WTC11 (cell line): ENCODE results near the gene KBTBD3. TPM values are rescaled to one million over a fixed set of nuclear protein-coding genes. Genes with fewer than 3 reads are reported as not detected.

ENCODE experiments used
- ATAC-seq: fragments of 200-7000 bp; cut with Tn5 transposase; 2 replicates; pipeline ENCODE4 v1.10.0; 2021; ENCODE audit warnings: mild to moderate bottlenecking, moderate library complexity
- CTCF ChIA-PET: fragments of 300-600 bp; sonication (Branson Sonifier 250); formaldehyde crosslinking; loops from one replicate; lab custom pipeline; 2021; ENCODE audit warnings: antibody characterized with exemption; lab: Charles Lee
- POLR2A ChIA-PET: fragments of 350-600 bp; sonication (Branson Sonifier 250); formaldehyde crosslinking; loops from one replicate; lab custom pipeline; 2021; ENCODE audit warnings: antibody characterized with exemption; lab: Charles Lee
- DNase-seq: peaks from one replicate; pipeline ENCODE4 v3.0.0; 2021; ENCODE audit warnings: low spot score
- H3K27ac Mint-ChIP-seq: 2 replicates; pipeline ENCODE4 v1.8.0; 2021; ENCODE audit warnings: mixed read lengths
- H3K27me3 Mint-ChIP-seq: 2 replicates; pipeline ENCODE4 v1.8.0; 2021; ENCODE audit warnings: low read depth, mild to moderate bottlenecking, moderate library complexity, mixed read lengths
- H3K36me3 Mint-ChIP-seq: 2 replicates; pipeline ENCODE4 v1.8.0; 2021; ENCODE audit warnings: mixed read lengths
- H3K4me1 Mint-ChIP-seq: 2 replicates; pipeline ENCODE4 v1.8.0; 2022; ENCODE audit warnings: mixed read lengths
- H3K4me3 Mint-ChIP-seq: 2 replicates; pipeline ENCODE4 v1.8.0; 2021; ENCODE audit warnings: mild to moderate bottlenecking, moderate library complexity, mixed read lengths
- H3K9me3 Mint-ChIP-seq: 2 replicates; pipeline ENCODE4 v1.8.0; 2021; ENCODE audit warnings: mixed read lengths
- ATF3 ChIP-seq: sonication (generic); formaldehyde crosslinking; conservative IDR thresholded peaks from 2 replicates; pipeline ENCODE4 v1.8.1; 2022; ENCODE audit warnings: mild to moderate bottlenecking, missing genetic modification reagents
- ATF6 ChIP-seq: sonication (generic); formaldehyde crosslinking; IDR thresholded peaks from 2 replicates; pipeline ENCODE4 v1.8.1; 2023; ENCODE audit warnings: mild to moderate bottlenecking, missing genetic modification reagents
- CREM ChIP-seq: sonication (generic); formaldehyde crosslinking; IDR thresholded peaks from 2 replicates; pipeline ENCODE4 v1.8.1; 2022; ENCODE audit warnings: mild to moderate bottlenecking, missing genetic modification reagents, moderate library complexity
- CTCF ChIP-seq: fragments of 200-600 bp; IDR thresholded peaks from 2 replicates; pipeline ENCODE4 v1.8.0; 2022; ENCODE audit warnings: antibody characterized with exemption
- E2F4 ChIP-seq: sonication (generic); formaldehyde crosslinking; IDR thresholded peaks from 2 replicates; pipeline ENCODE4 v1.8.1; 2022; ENCODE audit warnings: low read depth, mild to moderate bottlenecking, moderate library complexity, missing genetic modification reagents, borderline replicate concordance
- E2F5 ChIP-seq: sonication (generic); formaldehyde crosslinking; IDR thresholded peaks from 2 replicates; pipeline ENCODE4 v1.8.1; 2022; ENCODE audit warnings: mild to moderate bottlenecking, moderate library complexity, missing genetic modification reagents
- ELF4 ChIP-seq: sonication (generic); formaldehyde crosslinking; IDR thresholded peaks from 2 replicates; pipeline ENCODE4 v1.8.1; 2022; ENCODE audit warnings: low read depth, mild to moderate bottlenecking, moderate library complexity, missing genetic modification reagents
- FOXK1 ChIP-seq: sonication (generic); formaldehyde crosslinking; IDR thresholded peaks from 2 replicates; pipeline ENCODE4 v1.8.0; 2022; ENCODE audit warnings: mild to moderate bottlenecking, moderate library complexity, missing genetic modification reagents
- MYBL2 ChIP-seq: sonication (generic); formaldehyde crosslinking; IDR thresholded peaks from 2 replicates; pipeline ENCODE4 v1.8.1; 2023; ENCODE audit warnings: mild to moderate bottlenecking, moderate library complexity, missing genetic modification reagents
- NFATC4 ChIP-seq: fragments of 250-450 bp; sonication (Bioruptor Pico); IDR thresholded peaks from 2 replicates; pipeline ENCODE4 v1.9.0; 2021; ENCODE audit warnings: mild to moderate bottlenecking
- NFYB ChIP-seq: sonication (generic); formaldehyde crosslinking; conservative IDR thresholded peaks from 2 replicates; pipeline ENCODE4 v1.8.0; 2022; ENCODE audit warnings: low read depth, missing genetic modification reagents
- NR2C2 ChIP-seq: sonication (generic); formaldehyde crosslinking; IDR thresholded peaks from 2 replicates; pipeline ENCODE4 v1.8.0; 2022; ENCODE audit warnings: mild to moderate bottlenecking, missing genetic modification reagents
- SMAD4 ChIP-seq: sonication (generic); formaldehyde crosslinking; IDR thresholded peaks from 2 replicates; pipeline ENCODE4 v1.8.0; 2022; ENCODE audit warnings: mild to moderate bottlenecking, missing genetic modification reagents
- TP53 ChIP-seq: sonication (generic); formaldehyde crosslinking; IDR thresholded peaks from 2 replicates; pipeline ENCODE4 v1.8.1; 2023; ENCODE audit warnings: mild to moderate bottlenecking, missing genetic modification reagents
- ZNF219 ChIP-seq: sonication (generic); formaldehyde crosslinking; IDR thresholded peaks from 2 replicates; pipeline ENCODE4 v1.8.0; 2023; ENCODE audit warnings: missing genetic modification reagents, mild to moderate bottlenecking, borderline replicate concordance
- ZNF263 ChIP-seq: sonication (generic); formaldehyde crosslinking; IDR thresholded peaks from 2 replicates; pipeline ENCODE4 v1.8.1; 2022; ENCODE audit warnings: low read depth, mild to moderate bottlenecking, moderate library complexity, missing genetic modification reagents
- ZNF512 ChIP-seq: sonication (generic); formaldehyde crosslinking; IDR thresholded peaks from 2 replicates; pipeline ENCODE4 v1.8.1; 2022; ENCODE audit warnings: missing genetic modification reagents, borderline replicate concordance
- total RNA-seq: library from RNA; stranded (reverse); gene quantifications from 3 replicates; pipeline ENCODE4 v1.2.3, GENCODE V29; 2021

KBTBD3 gene
- total RNA-seq, 1 experiment from 2014 or later: 4.1 TPM

GRCh38 chr11:106017093-106017492, 60.1 kb downstream of the KBTBD3 start:
- Mint-ChIP-seq H3K4me3 (no peak overlapping the region), H3K27me3 (no peaks in the 10 kb centered on the region), H3K36me3 (peaks cover 12% of the 10 kb centered on the region), H3K27ac (no peak overlapping the region), H3K9me3 (no peaks in the 10 kb centered on the region), H3K4me1 (peaks cover 65% of the 10 kb centered on the region)
- no peak for TF ChIP-seq SMAD4
- TF ChIP-seq FOXK1 (CRISPR knock-in tag): no peak
- no peak for TF ChIP-seq ATF6 (CRISPR knock-in tag)
- TF ChIP-seq E2F4 (CRISPR knock-in tag): no peak
- DNase-seq: no peak
- ChIA-PET CTCF (no interaction called here), POLR2A (no interaction called here)
- ATAC-seq: no peak

- ChIA-PET CTCF (no interaction called here), POLR2A (no interaction called here)
- DNase-seq: no peak
- Mint-ChIP-seq H3K36me3 (peaks cover 21% of the 10 kb centered on the region), H3K4me3 (no peak overlapping the region), H3K27ac (no peak overlapping the region), H3K9me3 (no peaks in the 10 kb centered on the region), H3K4me1 (peaks cover 61% of the 10 kb centered on the region), H3K27me3 (no peaks in the 10 kb centered on the region)
- no peak for ATAC-seq
- TF ChIP-seq ATF3 (CRISPR knock-in tag): no peak
- no peak for TF ChIP-seq CREM (CRISPR knock-in tag)
- TF ChIP-seq ELF4 (CRISPR knock-in tag): no peak
- no peak for TF ChIP-seq MYBL2 (CRISPR knock-in tag)
- no peak for TF ChIP-seq ZNF263 (CRISPR knock-in tag)
- TF ChIP-seq TP53: no peak
- TF ChIP-seq NFATC4 (CRISPR knock-in tag): no peak
- TF ChIP-seq ZNF512 (CRISPR knock-in tag): no peak
- TF ChIP-seq ZNF219: no peak
- no peak for TF ChIP-seq CTCF
- TF ChIP-seq NR2C2 (CRISPR knock-in tag): no peak
- TF ChIP-seq E2F5 (CRISPR knock-in tag): no peak
- no peak for TF ChIP-seq NFYB (CRISPR knock-in tag)
These were observed 62.1 kb downstream of the KBTBD3 start for GRCh38 chr11:106015066-106015465.
